ENCODE measurements around the gene MAGEF1.

MAGEF1 gene

DNA sequence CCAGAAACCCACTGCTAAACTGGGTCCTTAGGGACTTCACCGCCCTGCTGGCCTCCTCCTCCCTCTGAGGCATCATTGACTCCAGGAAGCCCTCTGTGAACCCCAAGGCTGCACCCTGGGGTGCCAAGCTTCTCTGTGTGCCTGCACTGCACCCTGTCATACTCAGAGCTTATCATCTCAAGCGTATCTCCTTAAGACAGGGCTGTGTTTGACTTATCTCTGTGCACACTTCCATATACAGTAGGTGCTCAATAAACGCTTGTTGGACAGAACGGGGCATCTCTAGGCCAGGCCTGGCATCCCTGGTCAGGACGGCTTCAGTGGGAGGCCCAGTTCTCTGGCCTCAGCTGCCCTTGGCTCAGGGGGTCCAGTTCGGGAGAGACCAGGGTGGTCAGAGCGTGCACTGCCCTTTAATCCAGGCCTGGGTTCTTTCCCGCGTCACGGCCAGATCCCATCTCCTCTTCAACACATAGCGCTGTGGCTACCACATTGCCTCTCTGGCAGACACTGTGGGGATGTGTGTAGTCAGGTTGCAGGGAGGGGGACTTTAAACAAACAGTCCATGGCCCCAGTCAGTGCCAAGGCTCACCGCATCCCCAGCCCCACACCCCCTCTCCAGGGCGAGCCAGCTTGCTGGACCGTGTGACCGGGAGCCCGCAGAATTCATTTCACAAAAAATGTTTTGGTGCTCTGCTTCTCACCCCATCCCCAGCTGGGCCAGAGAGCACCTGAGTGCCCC lies 33.4 kb downstream of the MAGEF1 start:
- Histone ChIP-seq H3K79me2 (ENCODE audit: insufficient read depth, low read length) (no peaks in the 10 kb centered on the region), H3F3A (ENCODE audit: insufficient read depth) (no peaks in the 10 kb centered on the region), H4K20me1 (ENCODE audit: low read depth, low read length) (no peaks in the 10 kb centered on the region), H3K9ac (ENCODE audit: low read length) (no peak overlapping the region), H3K27me3 (ENCODE audit: low read length) (no peaks in the 10 kb centered on the region), H3K9me3 (ENCODE audit: insufficient read depth, low read length) (no peaks in the 10 kb centered on the region), H3K9me2 (replicated peaks; ENCODE audit: insufficient read depth, low read length) (no peaks in the 10 kb centered on the region), H3K4me3 (ENCODE audit: insufficient read depth, low read length, poor library complexity, severe bottlenecking) (no peak overlapping the region), H3K4me2 (ENCODE audit: low read depth, low read length, poor library complexity, severe bottlenecking) (no peak overlapping the region), H3K27ac (ENCODE audit: low read depth, low read length) (no peak overlapping the region), H3K36me3 (ENCODE audit: low read length) (no peaks in the 10 kb centered on the region), H2AFZ (ENCODE audit: low read depth, low read length, severe bottlenecking) (no peak overlapping the region)
- TF ChIP-seq CTCF (IDR thresholded peaks at IDR 0.05; ENCODE audit: insufficient read depth, low read length, poor library complexity, severe bottlenecking) (no peak), EZH2phosphoT487 (conservative IDR thresholded peaks at IDR 0.05; ENCODE audit: low read length) (no peak)

DNA sequence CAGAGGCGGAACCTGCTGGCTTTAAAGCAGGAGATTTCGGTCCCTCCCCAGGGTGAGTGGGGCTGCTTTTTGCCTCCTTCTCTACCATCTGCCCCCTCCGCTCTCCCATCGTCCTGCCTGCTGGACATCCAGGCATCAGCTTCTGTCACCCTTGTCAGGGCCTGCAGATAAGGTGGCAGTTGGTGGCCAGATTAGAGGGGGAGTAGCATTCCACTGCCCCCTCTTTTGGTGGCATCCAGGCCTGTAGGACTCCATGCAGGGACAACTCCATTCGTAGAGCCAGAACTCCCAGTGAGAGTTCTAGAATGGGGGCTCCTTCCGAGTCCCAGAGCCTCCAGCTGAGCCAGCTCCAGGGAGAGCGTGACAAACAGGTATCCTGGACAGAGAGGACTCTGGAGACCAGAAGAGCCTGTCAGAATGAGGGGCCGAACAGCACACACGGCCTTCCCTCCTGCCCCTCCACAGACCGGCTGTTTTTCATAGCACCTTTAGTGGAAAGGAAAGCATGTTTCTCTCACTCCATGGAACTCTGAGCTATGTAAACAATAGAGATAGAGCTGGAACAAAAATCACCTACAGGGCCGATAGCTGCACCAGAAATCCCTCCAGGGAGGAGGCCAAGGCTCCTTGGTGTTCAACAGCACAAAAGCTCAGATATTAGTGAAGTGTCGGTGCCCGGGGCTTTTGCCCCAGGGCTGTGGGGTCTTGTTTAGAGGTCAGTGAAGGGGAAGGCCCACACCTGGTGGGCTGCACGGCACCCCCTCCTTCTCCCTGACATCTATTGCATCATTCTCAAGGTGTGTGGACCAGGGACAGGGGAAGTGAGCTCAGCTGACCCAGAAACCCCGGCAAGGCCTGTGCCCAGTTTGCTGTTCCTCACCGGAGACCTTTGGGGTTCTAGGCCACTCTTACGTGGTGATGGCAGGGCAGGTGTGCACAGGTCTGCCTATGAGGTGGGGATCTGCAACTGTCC lies 34.2 kb downstream of the MAGEF1 start:
- Histone ChIP-seq H2AFZ (ENCODE audit: low read depth, low read length, severe bottlenecking) (no peak overlapping the region), H3K9me2 (replicated peaks; ENCODE audit: insufficient read depth, low read length) (no peaks in the 10 kb centered on the region), H3K79me2 (ENCODE audit: insufficient read depth, low read length) (no peaks in the 10 kb centered on the region), H3K4me3 (ENCODE audit: insufficient read depth, low read length, poor library complexity, severe bottlenecking) (no peak overlapping the region), H3K9ac (ENCODE audit: low read length) (no peak overlapping the region), H3K27ac (ENCODE audit: low read depth, low read length) (no peak overlapping the region), H3K36me3 (ENCODE audit: low read length) (no peaks in the 10 kb centered on the region), H3K9me3 (ENCODE audit: insufficient read depth, low read length) (no peaks in the 10 kb centered on the region), H3K27me3 (ENCODE audit: low read length) (no peaks in the 10 kb centered on the region), H3F3A (ENCODE audit: insufficient read depth) (no peaks in the 10 kb centered on the region), H4K20me1 (ENCODE audit: low read depth, low read length) (no peaks in the 10 kb centered on the region), H3K4me2 (ENCODE audit: low read depth, low read length, poor library complexity, severe bottlenecking) (no peak overlapping the region)
- TF ChIP-seq CTCF (IDR thresholded peaks at IDR 0.05; ENCODE audit: insufficient read depth, low read length, poor library complexity, severe bottlenecking) (no peak), EZH2phosphoT487 (conservative IDR thresholded peaks at IDR 0.05; ENCODE audit: low read length) (no peak)

DNA sequence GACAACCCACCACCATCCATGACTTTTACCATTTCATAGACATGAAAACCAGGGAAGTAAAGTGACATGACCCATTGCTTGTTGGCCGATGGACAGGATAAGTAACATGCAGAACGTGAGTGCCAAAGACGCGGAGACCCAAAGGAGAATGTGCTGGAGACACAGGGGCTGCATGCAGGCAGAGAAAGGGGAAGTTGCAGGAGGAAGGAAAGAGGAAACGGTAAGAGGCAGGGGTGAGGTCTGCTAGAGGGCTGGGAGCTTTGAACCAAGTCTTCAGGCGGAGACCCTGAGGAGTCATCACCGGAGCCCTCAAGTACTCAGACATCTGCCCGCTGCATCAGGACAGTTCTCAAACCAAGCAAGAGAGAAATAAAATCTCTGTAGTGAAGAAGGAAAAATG lies 34.9 kb downstream of the MAGEF1 start:
- H3K27ac ChIP-seq (ENCODE audit: low read depth, low read length) = no peak overlapping the region
- no peak overlapping the region for H3K9ac ChIP-seq (ENCODE audit: low read length)
- H3K4me2 ChIP-seq (ENCODE audit: low read depth, low read length, poor library complexity, severe bottlenecking) = no peak overlapping the region

More for the DNA sequence above, 34.9 kb downstream of the MAGEF1 start:
- Histone ChIP-seq H3K9me2 (replicated peaks; ENCODE audit: insufficient read depth, low read length) (no peaks in the 10 kb centered on the region), H3K79me2 (ENCODE audit: insufficient read depth, low read length) (no peaks in the 10 kb centered on the region), H3F3A (ENCODE audit: insufficient read depth) (no peaks in the 10 kb centered on the region), H3K36me3 (ENCODE audit: low read length) (no peaks in the 10 kb centered on the region), H2AFZ (ENCODE audit: low read depth, low read length, severe bottlenecking) (no peak overlapping the region), H3K27me3 (ENCODE audit: low read length) (no peaks in the 10 kb centered on the region), H3K4me3 (ENCODE audit: insufficient read depth, low read length, poor library complexity, severe bottlenecking) (no peak overlapping the region), H4K20me1 (ENCODE audit: low read depth, low read length) (no peaks in the 10 kb centered on the region), H3K9me3 (ENCODE audit: insufficient read depth, low read length) (no peaks in the 10 kb centered on the region)
- TF ChIP-seq CTCF (IDR thresholded peaks at IDR 0.05; ENCODE audit: insufficient read depth, low read length, poor library complexity, severe bottlenecking) (no peak), EZH2phosphoT487 (conservative IDR thresholded peaks at IDR 0.05; ENCODE audit: low read length) (no peak)
